GM18951 (cell line): Measurements from ENCODE around the gene MKKS.

ENCODE experiments used
- POLR2A ChIP-seq: IDR thresholded peaks from 4 replicates; pipeline ENCODE4 v1.6.1; 2011; ENCODE audit warnings: mild to moderate bottlenecking; ENCODE audit not compliant: insufficient read length, insufficient read depth; ENCODE audit errors: extremely low read depth
- in situ Hi-C: fragments of 300-500 bp; cut with MboI; formaldehyde crosslinking; loops from one replicate; pipeline ENCODE4 v1.12.0; 2022; ENCODE audit warnings: low sequenced_read_pairs, mixed read lengths, inconsistent platforms; ENCODE audit not compliant: unreplicated experiment

MKKS gene

DNA sequence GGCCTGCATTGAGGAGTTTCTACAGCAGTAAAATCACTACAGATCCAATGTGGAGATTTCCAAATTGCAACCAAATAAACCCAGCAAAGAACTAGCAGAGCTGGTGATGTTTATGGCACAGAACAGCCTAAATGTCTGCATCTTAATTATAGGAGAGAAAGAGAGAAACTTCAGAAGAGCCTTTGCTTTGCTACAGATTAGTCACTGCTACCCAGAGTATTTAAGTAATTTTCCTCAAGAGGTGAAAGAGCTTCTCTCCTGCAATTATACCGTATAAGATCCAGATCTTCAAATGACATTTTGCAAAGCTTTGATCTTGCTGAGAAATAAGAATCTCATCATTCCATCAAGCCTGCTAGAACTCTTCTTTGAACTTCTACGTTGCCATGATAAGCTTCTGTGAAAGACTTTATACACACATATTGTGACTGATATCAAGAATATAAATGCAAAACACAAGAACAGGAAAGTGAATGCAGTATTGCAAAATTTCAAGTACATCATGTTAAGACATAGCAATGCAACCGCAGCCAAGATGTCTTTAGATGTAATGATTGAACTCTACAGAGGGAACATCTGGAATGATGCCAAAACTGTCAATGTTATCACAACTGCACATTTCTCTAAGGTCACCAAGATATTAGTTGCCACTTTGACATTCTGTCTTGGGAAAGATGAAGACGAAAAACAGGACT lies 48.0 kb downstream of the MKKS start:
- TF ChIP-seq POLR2A: no peak
- in situ Hi-C loops: no loop called here

DNA sequence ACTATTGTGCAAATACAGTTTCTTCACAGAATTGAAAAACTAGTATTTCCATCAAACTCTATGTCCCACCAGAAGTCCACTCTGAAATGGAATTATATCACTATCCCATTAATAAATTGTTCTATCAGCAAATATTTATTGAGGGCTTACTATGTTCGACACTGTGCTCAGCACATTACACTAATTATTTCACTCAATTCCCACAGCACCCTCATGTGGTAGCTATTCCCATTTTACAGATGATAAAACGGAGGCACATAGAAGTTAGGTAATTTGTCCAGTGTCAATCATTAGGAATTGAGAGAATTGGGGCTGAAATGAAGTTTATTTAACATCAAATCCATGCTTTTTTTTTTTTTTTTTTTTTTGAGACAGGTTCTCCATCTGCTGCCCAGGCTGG lies 52.5 kb downstream of the MKKS start:
- TF ChIP-seq POLR2A: no peak
- in situ Hi-C loops: no loop called here

DNA sequence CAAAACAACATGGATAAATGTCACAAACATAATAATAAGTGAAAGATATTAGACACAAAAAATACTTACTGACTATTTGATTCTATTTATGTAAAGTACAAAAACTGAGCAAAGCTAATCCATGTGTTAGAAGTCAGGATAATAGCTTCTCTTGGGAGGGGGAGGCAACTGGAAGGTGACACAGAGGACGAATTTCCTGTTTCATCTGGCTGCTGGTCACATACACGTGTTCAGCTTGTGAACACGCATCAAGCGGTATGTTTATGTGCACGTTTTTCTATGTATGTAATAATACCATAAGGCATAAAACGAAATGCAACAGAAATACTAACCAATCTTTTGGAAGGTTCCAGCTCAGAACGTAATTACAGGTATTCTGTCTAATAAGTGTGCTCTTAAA lies 54.3 kb downstream of the MKKS start:
- in situ Hi-C loops: no loop called here
- no peak for TF ChIP-seq POLR2A

DNA sequence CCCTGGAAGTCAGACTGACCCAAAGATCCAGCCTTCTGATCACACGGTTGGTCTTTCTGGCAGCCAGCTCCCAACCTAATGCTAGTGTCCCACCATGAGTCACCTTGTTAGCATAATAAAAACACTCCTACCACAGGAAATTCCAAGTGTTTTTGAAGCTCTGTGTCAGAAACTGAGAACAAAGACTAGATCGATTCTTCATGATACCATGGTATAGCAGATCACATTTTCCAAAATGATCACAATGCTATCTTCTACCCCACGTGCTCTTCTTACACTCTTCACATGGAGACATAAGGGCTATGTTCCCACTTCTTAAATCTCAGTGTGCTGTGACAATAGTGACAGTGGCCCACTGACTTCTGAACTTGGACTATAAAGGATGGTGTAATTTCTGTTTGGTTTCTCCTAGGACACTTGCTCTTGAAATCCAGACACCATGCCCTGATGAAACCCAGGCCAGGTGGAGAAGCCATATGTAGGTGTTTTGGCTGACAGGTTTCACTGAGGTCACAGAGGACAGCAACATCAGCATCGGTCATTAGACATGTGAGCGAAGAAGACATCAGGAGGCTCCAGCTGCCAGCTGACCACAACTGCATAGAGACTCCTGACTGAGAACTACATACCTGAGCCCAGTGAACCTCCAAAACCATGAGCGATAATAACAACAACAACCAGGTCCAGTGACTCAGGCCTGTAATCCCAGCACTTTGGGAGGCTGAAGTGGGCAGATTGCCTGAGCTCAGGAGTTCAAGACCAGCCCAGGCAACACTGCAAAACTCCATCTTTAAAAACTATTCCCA lies 57.5 kb downstream of the MKKS start:
- in situ Hi-C loops: no loop called here
- TF ChIP-seq POLR2A: no peak

DNA sequence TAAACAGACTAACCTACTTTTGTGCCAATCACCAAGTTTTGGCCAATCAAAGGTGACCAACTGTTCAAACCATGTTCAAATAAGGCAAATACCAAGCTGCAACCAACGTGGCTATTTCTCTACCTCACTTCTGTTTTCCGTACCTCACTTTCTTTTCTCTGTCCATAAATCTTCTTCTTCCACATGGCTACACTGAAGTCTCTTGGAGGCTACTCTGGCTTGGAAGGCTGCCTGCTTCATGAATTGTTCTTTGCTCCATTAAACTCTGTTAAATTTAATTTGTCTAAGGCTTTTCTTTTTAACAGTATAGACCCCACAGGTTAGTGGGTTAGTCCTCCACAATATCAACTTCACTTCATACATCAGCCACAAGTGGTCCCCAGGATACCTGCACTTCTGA lies 58.8 kb downstream of the MKKS start:
- TF ChIP-seq POLR2A: no peak
- in situ Hi-C loops: no loop called here

DNA sequence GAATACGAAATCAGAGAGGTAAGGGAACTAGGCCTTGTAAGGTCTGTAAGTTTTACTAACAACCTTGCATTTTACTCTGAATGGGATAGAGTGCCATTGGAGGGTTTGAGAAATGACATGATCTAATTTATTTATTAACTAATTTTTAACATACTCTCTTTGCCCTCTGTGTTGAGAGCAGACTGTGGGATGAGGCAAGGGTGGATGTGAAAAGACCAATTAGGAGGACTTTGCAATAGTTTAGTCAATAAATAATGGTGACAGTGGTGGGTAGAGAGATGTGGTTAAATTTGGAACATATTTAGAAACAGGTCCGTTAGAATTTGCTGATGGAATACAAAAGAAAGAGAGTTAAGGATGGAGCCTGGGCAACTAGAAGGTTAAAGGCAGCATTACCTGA lies 60.0 kb downstream of the MKKS start:
- in situ Hi-C loops: no loop called here
- no peak for TF ChIP-seq POLR2A

DNA sequence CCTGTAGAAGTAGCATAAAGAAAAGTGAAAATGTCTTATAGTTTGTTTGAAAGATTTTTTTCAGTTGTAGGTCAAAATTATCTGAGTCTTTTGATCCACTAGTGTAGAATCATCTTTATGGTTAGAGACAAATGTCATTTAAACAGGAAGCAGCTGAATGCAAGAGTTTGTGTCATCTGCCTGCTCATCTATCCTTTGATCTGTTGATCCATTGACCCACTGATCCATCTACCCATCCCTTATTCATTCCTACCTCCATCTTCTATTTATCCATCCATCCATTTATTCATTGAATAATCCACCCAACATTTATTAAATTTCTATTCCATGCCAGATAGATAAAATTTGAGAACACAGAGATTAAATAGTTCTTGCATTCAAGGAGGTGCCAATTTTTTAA lies 62.6 kb downstream of the MKKS start:
- in situ Hi-C loops: no loop called here

DNA sequence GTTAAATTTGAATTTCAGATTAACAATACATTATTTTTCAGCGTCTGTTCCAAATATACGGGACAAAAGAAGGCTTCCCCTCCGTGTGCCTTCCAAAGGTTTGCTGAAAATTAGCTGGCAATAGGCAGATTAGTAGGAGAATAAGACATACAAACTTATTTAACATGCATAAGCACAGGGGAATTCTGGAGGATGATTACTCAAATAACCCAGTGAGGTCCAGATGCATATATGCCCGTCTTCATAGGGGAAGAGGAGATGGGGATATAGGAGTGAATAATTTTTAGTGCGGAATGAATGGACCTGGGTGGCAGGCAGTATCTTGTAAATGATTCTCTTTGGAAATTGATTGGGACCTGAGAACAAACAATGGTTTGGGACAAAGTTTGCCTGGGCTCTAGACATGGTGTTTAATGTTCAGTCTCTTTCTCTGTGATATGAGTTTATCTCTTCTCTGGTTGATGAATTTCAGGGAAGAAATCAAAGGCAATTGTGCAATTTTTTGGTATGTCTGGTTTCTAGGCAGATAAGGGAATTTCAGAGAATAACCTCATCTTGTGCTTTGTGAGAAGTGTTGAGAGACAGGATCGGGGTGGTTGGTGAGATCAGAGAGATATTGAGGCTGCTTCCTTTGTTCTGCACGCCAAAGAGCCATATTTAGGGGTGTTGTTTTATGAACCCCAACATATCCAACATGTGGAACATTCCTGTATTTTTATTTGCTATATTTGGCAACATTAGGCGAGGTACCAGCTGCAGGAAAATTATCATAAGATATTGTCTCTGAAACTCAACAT lies 63.7 kb downstream of the MKKS start:
- no peak for TF ChIP-seq POLR2A
- in situ Hi-C loops: no loop called here

More for the DNA sequence above, 62.6 kb downstream of the MKKS start:
- no peak for TF ChIP-seq POLR2A

DNA sequence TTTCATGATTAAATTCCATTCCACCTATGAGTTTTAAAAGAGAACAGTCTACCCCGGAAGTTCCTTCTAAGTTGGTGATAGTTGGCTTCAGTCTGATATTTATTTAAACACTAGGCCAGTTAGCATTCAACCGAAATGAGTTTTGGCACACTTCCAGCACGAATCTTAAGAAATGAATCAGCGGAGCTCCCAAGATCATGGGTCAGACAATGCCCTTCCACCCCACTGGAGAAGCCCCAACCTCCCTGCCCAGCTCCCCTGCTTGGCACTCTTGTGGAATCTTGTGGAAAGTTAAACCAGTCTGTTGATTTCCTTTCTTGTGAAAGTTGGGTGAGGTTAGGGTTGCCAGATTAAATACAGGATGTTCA lies 64.3 kb downstream of the MKKS start:
- in situ Hi-C loops: no loop called here
- no peak for TF ChIP-seq POLR2A

DNA sequence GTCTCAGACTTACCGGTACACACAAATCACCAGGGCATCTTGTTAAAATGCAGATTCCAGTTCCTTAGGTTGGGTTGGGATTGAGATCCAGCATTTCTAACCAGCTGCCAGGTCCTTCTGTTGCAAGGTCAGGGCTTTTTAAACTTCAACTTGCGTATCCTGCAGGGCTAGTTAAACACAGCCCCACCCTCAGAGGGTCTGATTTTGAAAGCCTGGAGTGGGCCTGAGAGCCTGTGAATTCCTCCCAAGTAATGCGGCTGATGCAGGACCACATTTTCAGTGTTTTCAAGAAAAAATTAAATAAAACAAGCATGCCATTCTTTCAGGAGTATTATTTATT lies 65.3 kb downstream of the MKKS start:
- no peak for TF ChIP-seq POLR2A
- in situ Hi-C loops: no loop called here

DNA sequence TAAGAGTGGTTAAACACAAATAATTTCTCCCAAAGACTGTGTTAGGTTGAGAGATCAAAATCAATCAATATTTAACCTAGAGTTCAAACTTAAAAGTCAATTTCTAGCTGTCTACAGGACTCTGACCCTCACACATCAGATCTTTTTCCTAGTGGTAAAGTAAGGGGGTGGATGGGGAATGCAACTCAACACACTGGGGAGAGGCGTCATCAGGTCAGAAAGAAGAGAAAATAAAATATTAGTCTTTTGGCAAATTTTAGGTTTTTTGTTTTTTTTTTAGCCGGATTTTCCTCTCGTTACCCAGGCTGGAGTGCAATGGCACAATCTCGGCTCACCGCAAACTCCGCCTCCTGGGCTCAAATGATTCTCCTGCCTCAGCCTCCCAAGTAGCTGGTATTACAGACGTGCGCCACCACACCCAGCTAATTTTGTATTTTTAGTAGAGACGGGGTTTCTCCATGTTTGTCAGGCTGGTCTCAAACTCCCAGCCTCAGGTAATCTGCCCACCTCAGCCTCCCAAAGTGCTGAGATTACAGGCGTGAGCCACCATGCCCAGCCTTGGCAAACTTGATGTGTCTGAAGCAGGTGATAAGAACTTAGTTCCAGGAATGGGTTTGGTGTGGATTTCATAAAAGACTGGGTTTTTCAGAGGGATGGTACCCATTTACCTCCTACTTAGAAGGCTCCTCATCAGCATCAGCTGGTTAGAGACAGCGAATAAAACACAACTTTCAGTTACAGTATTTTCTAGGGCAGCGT lies 65.9 kb downstream of the MKKS start:
- TF ChIP-seq POLR2A: no peak
- in situ Hi-C loops: no loop called here

DNA sequence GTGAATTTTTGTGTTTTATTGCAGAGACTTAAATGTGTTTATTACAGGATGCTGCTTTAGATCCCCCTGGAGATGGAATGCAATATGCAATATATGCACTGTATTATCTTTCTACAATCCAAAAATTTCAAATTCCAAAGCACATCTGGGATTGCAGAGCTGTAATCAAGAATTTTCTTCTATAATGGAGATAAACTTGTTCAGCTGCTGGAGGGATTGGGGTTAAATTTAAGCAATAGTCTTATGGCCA lies 66.4 kb downstream of the MKKS start:
- in situ Hi-C loops: no loop called here
- TF ChIP-seq POLR2A: no peak
